Measurements from ENCODE around the gene PTGDR.

DNA sequence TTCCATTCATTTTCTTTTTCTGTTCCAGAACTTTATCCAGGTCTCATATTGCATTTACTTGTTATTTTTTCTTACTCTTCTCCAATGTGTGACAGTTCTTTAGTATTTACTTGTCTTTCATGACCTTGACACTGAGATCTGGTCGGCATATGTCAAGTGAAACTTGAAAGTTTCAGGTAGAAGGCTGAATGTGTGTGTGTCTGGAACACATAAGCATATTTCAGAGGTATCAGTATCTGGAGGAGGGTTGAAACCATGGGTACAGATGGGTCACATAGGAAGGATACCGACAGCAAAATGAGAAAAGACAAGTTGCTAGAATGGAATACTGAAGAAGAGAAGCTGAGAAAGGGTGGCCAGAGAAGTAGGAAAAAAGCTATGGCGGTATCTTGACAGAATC lies 22.5 kb upstream of the PTGDR start:
- TF ChIP-seq, protein P1, sequence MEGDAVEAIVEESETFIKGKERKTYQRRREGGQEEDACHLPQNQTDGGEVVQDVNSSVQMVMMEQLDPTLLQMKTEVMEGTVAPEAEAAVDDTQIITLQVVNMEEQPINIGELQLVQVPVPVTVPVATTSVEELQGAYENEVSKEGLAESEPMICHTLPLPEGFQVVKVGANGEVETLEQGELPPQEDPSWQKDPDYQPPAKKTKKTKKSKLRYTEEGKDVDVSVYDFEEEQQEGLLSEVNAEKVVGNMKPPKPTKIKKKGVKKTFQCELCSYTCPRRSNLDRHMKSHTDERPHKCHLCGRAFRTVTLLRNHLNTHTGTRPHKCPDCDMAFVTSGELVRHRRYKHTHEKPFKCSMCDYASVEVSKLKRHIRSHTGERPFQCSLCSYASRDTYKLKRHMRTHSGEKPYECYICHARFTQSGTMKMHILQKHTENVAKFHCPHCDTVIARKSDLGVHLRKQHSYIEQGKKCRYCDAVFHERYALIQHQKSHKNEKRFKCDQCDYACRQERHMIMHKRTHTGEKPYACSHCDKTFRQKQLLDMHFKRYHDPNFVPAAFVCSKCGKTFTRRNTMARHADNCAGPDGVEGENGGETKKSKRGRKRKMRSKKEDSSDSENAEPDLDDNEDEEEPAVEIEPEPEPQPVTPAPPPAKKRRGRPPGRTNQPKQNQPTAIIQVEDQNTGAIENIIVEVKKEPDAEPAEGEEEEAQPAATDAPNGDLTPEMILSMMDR (IDR thresholded peaks at IDR 0.05), result no peak
- no peak for TF ChIP-seq POLR2A (IDR thresholded peaks at IDR 0.05)
